SK-N-SH (cell line): ENCODE measurements around the gene ETS1. TPM values are rescaled to one million over a fixed set of nuclear protein-coding genes. Genes with fewer than 3 reads are reported as not detected.
A peak's percentile ranks its signal among the peaks of the same experiment; 100 is the strongest.
"Not testable (repeated sequence)": the region's sequence is repeated elsewhere in the genome, so short reads cannot be mapped to it uniquely, and the experiment has no call there.

Experiments used
- CTCF ChIA-PET: fragments of 300-600, 350-600 bp; formaldehyde crosslinking; extraction: SDS; loops from one replicate; lab custom pipeline; 2021; lab: Yijun Ruan, JAX
- POLR2A ChIA-PET: fragments of 350-600 bp; sonication (Branson Sonifier 250); formaldehyde crosslinking; extraction: SDS; loops from one replicate; lab custom pipeline; 2020; ENCODE audit warnings: antibody characterized with exemption, inconsistent platforms; lab: Yijun Ruan, JAX
- DNase-seq: peaks from one replicate; pipeline ENCODE4 v3.0.0; 2012
- H2AFZ ChIP-seq: fragments of 200-600 bp; sonication (generic); 2 replicates; pipeline ENCODE4 v1.8.1; 2016; ENCODE audit warnings: antibody characterized with exemption, mild to moderate bottlenecking, low read depth
- H3F3A ChIP-seq: fragments of 200-600 bp; sonication (generic); replicated peaks from 2 replicates; pipeline ENCODE3; 2016; ENCODE audit warnings: antibody characterized with exemption, mild to moderate bottlenecking; ENCODE audit not compliant: insufficient read depth
- H3K27ac ChIP-seq, 2 experiments: fragments of 200-500 bp in 1 of 2; fragments of 200-600 bp in 1 of 2; sonication (Bioruptor generic) in 1 of 2; sonication (generic), shearing (Covaris generic) in 1 of 2; 2 replicates each; pipeline versions ENCODE4 v1.5.1 to v1.6.1; 2014 to 2016; ENCODE audit warnings: low read depth in 2 of 2, inconsistent platforms in 1 of 2, low read length in 1 of 2, mild to moderate bottlenecking in 1 of 2, mixed read lengths in 1 of 2
- H3K27me3 ChIP-seq: fragments of 200-600 bp; sonication (generic), shearing (Covaris generic); 2 replicates; pipeline ENCODE4 v1.6.1; 2016; ENCODE audit warnings: mixed run types; ENCODE audit not compliant: insufficient read depth
- H3K36me3 ChIP-seq, 2 experiments: fragments of 200-500 bp in 1 of 2; fragments of 200-600 bp in 1 of 2; sonication (Bioruptor generic) in 1 of 2; sonication (generic) in 1 of 2; replicated peaks in 1 of 2; 2 replicates each; pipeline versions ENCODE3 to v1.5.1; 2014 to 2016; ENCODE audit warnings: low read length in 1 of 2, mild to moderate bottlenecking in 1 of 2; ENCODE audit not compliant: insufficient read depth in 2 of 2, control insufficient read depth in 1 of 2
- H3K4me1 ChIP-seq, 2 experiments: fragments of 200-500 bp in 1 of 2; fragments of 200-600 bp in 1 of 2; sonication (Bioruptor generic) in 1 of 2; sonication (generic), shearing (Covaris generic) in 1 of 2; 2 replicates each; pipeline versions ENCODE4 v1.5.1 to v1.6.1; 2014 to 2016; ENCODE audit warnings: low read depth in 1 of 2, low read length in 1 of 2, mixed run types in 1 of 2; ENCODE audit not compliant: insufficient read depth in 2 of 2, control insufficient read depth in 1 of 2
- H3K4me2 ChIP-seq: fragments of 200-600 bp; sonication (generic), shearing (Covaris generic); 2 replicates; pipeline ENCODE4 v1.6.1; 2017; ENCODE audit warnings: mixed run types
- H3K4me3 ChIP-seq, 2 experiments: fragments of 200-500 bp in 1 of 2; fragments of 200-600 bp in 1 of 2; sonication (Bioruptor generic) in 1 of 2; sonication (generic), shearing (Covaris generic) in 1 of 2; 2 replicates each; pipeline versions ENCODE4 v1.5.1 to v1.8.1; 2014 to 2016; ENCODE audit warnings: low read depth in 2 of 2, inconsistent platforms in 1 of 2, low read length in 1 of 2, mild to moderate bottlenecking in 1 of 2, mixed read lengths in 1 of 2, moderate library complexity in 1 of 2
- H3K79me2 ChIP-seq: fragments of 200-600 bp; sonication (generic); 2 replicates; pipeline ENCODE4 v1.8.1; 2017; ENCODE audit warnings: mild to moderate bottlenecking; ENCODE audit not compliant: insufficient read depth
- H3K9ac ChIP-seq: fragments of 200-600 bp; sonication (generic); 2 replicates; pipeline ENCODE4 v1.6.1; 2017; ENCODE audit warnings: mixed run types
- H3K9me2 ChIP-seq: fragments of 200-600 bp; sonication (generic); 2 replicates; pipeline ENCODE4 v1.6.1; 2017; ENCODE audit warnings: mixed run types
- H3K9me3 ChIP-seq: fragments of 200-600 bp; sonication (generic); 2 replicates; pipeline ENCODE4 v1.6.1; 2017; ENCODE audit warnings: mixed run types, mild to moderate bottlenecking, moderate library complexity
- H4K20me1 ChIP-seq: fragments of 200-600 bp; sonication (generic); 2 replicates; pipeline ENCODE4 v1.6.1; 2017; ENCODE audit warnings: mild to moderate bottlenecking, mixed run types; ENCODE audit not compliant: insufficient read depth
- CHD2 ChIP-seq: fragments of 150-350 bp; IDR thresholded peaks from 2 replicates; pipeline ENCODE4 v1.6.1; 2018; ENCODE audit warnings: low read length; ENCODE audit not compliant: partially characterized antibody
- EP300 ChIP-seq, 2 experiments: IDR thresholded peaks; 2 replicates each; pipeline versions ENCODE4 v1.4.0 to v1.6.1; 2012; ENCODE audit warnings: borderline replicate concordance in 1 of 2, low read depth in 1 of 2, low read length in 1 of 2
- FOXJ3 ChIP-seq: sonication (generic); formaldehyde crosslinking; IDR thresholded peaks from 2 replicates; pipeline ENCODE4 v1.5.1; 2020; ENCODE audit warnings: mild to moderate bottlenecking, missing genetic modification reagents
- GABPA ChIP-seq: IDR thresholded peaks from 2 replicates; pipeline ENCODE4 v1.4.0; 2012; ENCODE audit warnings: low read depth, mild to moderate bottlenecking
- MXI1 ChIP-seq: IDR thresholded peaks from 2 replicates; pipeline ENCODE4 v1.6.1; 2012; ENCODE audit warnings: mild to moderate bottlenecking, low read depth, low read length, improper control_type of control experiment
- NRF1 ChIP-seq: IDR thresholded peaks from 2 replicates; pipeline ENCODE4 v1.6.1; 2012; ENCODE audit warnings: low read depth, mild to moderate bottlenecking, low read length
- RAD21 ChIP-seq: IDR thresholded peaks from 2 replicates; pipeline ENCODE4 v1.6.1; 2012; ENCODE audit warnings: mild to moderate bottlenecking, low read length
- RXRA ChIP-seq: IDR thresholded peaks from 2 replicates; pipeline ENCODE4 v1.4.0; 2012; ENCODE audit warnings: low read depth, mild to moderate bottlenecking, borderline replicate concordance
- TAF1 ChIP-seq: IDR thresholded peaks from 2 replicates; pipeline ENCODE4 v1.6.1; 2012; ENCODE audit warnings: low read depth, mild to moderate bottlenecking, low read length, moderate library complexity, borderline replicate concordance
- TEAD4 ChIP-seq: IDR thresholded peaks from 2 replicates; pipeline ENCODE4 v1.4.0; 2012; ENCODE audit warnings: mild to moderate bottlenecking, borderline replicate concordance; ENCODE audit not compliant: insufficient read depth
- USF1 ChIP-seq: IDR thresholded peaks from 2 replicates; pipeline ENCODE4 v1.4.0; 2012; ENCODE audit warnings: low read depth, borderline replicate concordance
- WGBS: methylation state at CpG from one replicate; pipeline ENCODE4 v1.1.6; 2017; ENCODE audit warnings: low lambda C conversion rate; 5-methylcytosine and 5-hydroxymethylcytosine counted together
- polyA plus RNA-seq, 3 experiments: library from polyadenylated mRNA; depleted of rRNA; stranded (reverse); fragments of >200 nt; gene quantifications; 2 replicates each; pipeline ENCODE4 v1.2.3, GENCODE V29; 2012
- TF ChIP-seq, protein P1 (sequence below): fragments of 150-350 bp; IDR thresholded peaks from 2 replicates; pipeline ENCODE4 v1.6.1; 2016; ENCODE audit warnings: mild to moderate bottlenecking, low read depth, low read length

ETS1 gene
- polyA plus RNA-seq, 1 of the 3 experiments (the other 2 are of a cell fraction), result 14.5 TPM

DNA sequence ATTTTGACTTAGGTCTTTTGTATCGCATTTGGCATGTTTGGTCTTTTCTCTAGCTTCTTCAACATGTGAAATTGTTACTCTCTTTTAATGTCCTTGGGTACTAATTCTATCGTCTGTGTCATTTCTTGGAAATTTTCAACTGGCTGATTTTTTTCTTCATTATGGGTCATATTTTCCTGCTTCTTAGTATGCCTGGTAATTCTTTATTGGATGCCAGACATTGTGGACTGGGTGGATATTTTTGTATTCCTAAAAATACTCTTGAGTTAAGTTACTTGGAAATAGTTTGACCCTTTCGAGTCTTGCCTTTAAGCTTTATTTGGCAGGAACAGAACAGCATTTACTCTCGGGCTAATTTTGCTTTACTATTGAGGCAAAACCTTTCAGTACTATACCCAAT, 140.1 kb downstream of the ETS1 start:
- H3K4me2 ChIP-seq, result no peak overlapping the region
- H3K27ac ChIP-seq, result no peak overlapping the region
- no peaks in the 10 kb centered on the region for H3K9me2 ChIP-seq
- no peaks in the 10 kb centered on the region for H3K27me3 ChIP-seq
- DNase-seq, result no peak
- no peak for TF ChIP-seq MXI1
- TF ChIP-seq TEAD4, result no peak
- no peak for TF ChIP-seq CHD2
- TF ChIP-seq TAF1, result no peak
- no peak for TF ChIP-seq USF1
- H3K9me3 ChIP-seq, result no peaks in the 10 kb centered on the region
- no peaks in the 10 kb centered on the region for H3K79me2 ChIP-seq
- no peaks in the 10 kb centered on the region for H3K4me1 ChIP-seq
- ChIA-PET CTCF (no interaction called here), POLR2A (no interaction called here)
- 95% methylated on average over 4 of the region's 4 CpGs for WGBS
- H3F3A ChIP-seq, result peaks cover 2% of the 10 kb centered on the region
- no peak overlapping the region for H3K4me3 ChIP-seq
- H3K9ac ChIP-seq, result no peak overlapping the region
- H2AFZ ChIP-seq, result no peak overlapping the region
- no peaks in the 10 kb centered on the region for H3K36me3 ChIP-seq
- H4K20me1 ChIP-seq, result no peaks in the 10 kb centered on the region

GRCh38 chr11:128445921-128446320, 141.4 kb downstream of the ETS1 start:
- H3K27me3 ChIP-seq, H3K4me1 ChIP-seq, H3K9me3 ChIP-seq, H3K9me2 ChIP-seq, H3K9ac ChIP-seq, H3K4me2 ChIP-seq, H2AFZ ChIP-seq, DNase-seq, H3K36me3 ChIP-seq, H3F3A ChIP-seq, H3K4me3 ChIP-seq, H4K20me1 ChIP-seq, H3K27ac ChIP-seq, H3K79me2 ChIP-seq, POLR2A ChIA-PET: not testable (repeated sequence)
- CTCF ChIA-PET, result interaction anchor here (0.6 kb wide), 1 partner anchor 212 kb away, joined by 4 read pairs; no protein-coding TSS in a partner anchor
- 86% methylated on average over 1 of the region's 1 CpG for WGBS

DNA sequence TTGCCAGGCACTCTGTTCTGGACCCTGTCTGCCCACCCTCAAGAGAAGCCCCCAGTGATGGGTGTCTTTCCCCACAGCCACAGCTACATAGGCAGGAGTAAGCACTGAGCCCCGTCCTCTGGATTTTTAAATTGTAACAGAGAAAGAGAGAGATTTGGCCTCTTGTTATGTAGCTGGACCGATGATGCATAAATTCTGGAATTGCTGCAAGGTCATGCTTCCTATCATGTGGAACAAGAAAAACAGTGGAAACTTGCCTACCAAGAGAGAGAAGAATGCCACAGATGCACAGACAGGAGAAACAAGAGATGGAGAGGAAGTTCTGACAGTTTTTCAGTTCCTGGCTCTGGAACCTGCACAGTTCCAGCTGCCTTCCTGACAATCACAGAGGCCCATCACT, 150.2 kb downstream of the ETS1 start:
- H3K27ac ChIP-seq, result peak overlapping the region in 1 of 2 experiments; percentile 39; a peak in 1 of 4 replicates
- H3K4me2 ChIP-seq, result peak overlapping the region; percentile 53; the same call in 1 of the 2 replicates
- 79% methylated on average over 2 of the region's 2 CpGs for WGBS
- DNase-seq, result no peak
- ChIA-PET POLR2A (no interaction called here), CTCF (interaction anchor here (0.9 kb wide), 1 partner anchor 9 kb away, joined by 3 read pairs; no protein-coding TSS in a partner anchor)
- H3K9me3 ChIP-seq, result 0 out of 2 replicates have a peak, but pooled peaks cover 4% of the 10 kb centered on the region
- no peaks in the 10 kb centered on the region for H3F3A ChIP-seq
- no peaks in the 10 kb centered on the region for H3K79me2 ChIP-seq
- H3K4me1 ChIP-seq, result peaks cover 0 to 2% of the 10 kb centered on the region in 2 experiments; a peak in 1 of 4 replicates
- no peaks in the 10 kb centered on the region for H3K9me2 ChIP-seq
- H3K9ac ChIP-seq, result no peak overlapping the region
- H2AFZ ChIP-seq, result peak overlapping the region; percentile 81; the same call in 1 of the 2 replicates
- H4K20me1 ChIP-seq, result no peaks in the 10 kb centered on the region
- no peak overlapping the region for H3K4me3 ChIP-seq
- no peaks in the 10 kb centered on the region for H3K27me3 ChIP-seq
- no peaks in the 10 kb centered on the region for H3K36me3 ChIP-seq
- TF ChIP-seq RXRA (no peak), FOXJ3 (no peak), GABPA (no peak), EP300 (IDR thresholded peaks at IDR 0.05; ENCODE audit: borderline replicate concordance in 1 of 2, low read depth in 1 of 2, low read length in 1 of 2) (no peak), RAD21 (no peak), NRF1 (no peak), MXI1 (no peak)
- TF ChIP-seq, protein P1, sequence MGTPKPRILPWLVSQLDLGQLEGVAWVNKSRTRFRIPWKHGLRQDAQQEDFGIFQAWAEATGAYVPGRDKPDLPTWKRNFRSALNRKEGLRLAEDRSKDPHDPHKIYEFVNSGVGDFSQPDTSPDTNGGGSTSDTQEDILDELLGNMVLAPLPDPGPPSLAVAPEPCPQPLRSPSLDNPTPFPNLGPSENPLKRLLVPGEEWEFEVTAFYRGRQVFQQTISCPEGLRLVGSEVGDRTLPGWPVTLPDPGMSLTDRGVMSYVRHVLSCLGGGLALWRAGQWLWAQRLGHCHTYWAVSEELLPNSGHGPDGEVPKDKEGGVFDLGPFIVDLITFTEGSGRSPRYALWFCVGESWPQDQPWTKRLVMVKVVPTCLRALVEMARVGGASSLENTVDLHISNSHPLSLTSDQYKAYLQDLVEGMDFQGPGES, result no peak
- TF ChIP-seq, all 33 proteins: peak for 0
